Uterus (tissue), 4 donors: ENCODE measurements around the gene ITGB8. TPM values are rescaled to one million over a fixed set of nuclear protein-coding genes. Genes with fewer than 3 reads are reported as not detected.

Experiments
- DNase-seq, 2 donors: peaks; one replicate each; pipeline ENCODE4 v3.0.0-alpha.2; 2019 to 2020
- H3K27ac ChIP-seq, 2 donors: fragments of 200-600 bp; sonication (generic); 1 replicate in 1 of 2; 2 replicates in 1 of 2; pipeline ENCODE4 v1.5.1; 2016 to 2018
- H3K27me3 ChIP-seq, 2 donors: fragments of 200-600 bp; sonication (generic); one replicate each; pipeline ENCODE4 v1.5.1; 2018 to 2019; ENCODE audit warnings: control low read depth in 1 of 2
- H3K36me3 ChIP-seq, 2 donors: fragments of 200-600 bp; sonication (generic); one replicate each; pipeline ENCODE4 v1.5.1; 2019; ENCODE audit warnings: control low read depth in 1 of 2
- H3K4me1 ChIP-seq, 2 donors: fragments of 200-600 bp; sonication (generic); one replicate each; pipeline ENCODE4 v1.5.1; 2018 to 2019; ENCODE audit warnings: control low read depth in 1 of 2
- H3K4me3 ChIP-seq, 2 donors: fragments of 200-600 bp; sonication (generic); 1 replicate in 1 of 2; 2 replicates in 1 of 2; pipeline ENCODE4 v1.5.1; 2018 to 2019; ENCODE audit warnings: mild to moderate bottlenecking in 1 of 2
- H3K9me3 ChIP-seq, 2 donors: fragments of 200-600 bp; sonication (generic); one replicate each; pipeline ENCODE4 v1.5.1; 2019; ENCODE audit warnings: control low read depth in 1 of 2
- CTCF ChIP-seq, 4 experiments: fragments of 200-600 bp in 2 of 4; fragments of 450-650 bp in 2 of 4; sonication (generic) in 2 of 4; IDR thresholded peaks; one replicate each; pipeline ENCODE4 v1.5.1; 2016 to 2019; ENCODE audit warnings: antibody characterized with exemption in 4 of 4, mild to moderate bottlenecking in 2 of 4, moderate library complexity in 1 of 4
- POLR2A ChIP-seq, 2 donors: fragments of 450-650 bp; IDR thresholded peaks; one replicate each; pipeline ENCODE4 v1.6.1; 2016; ENCODE audit warnings: antibody characterized with exemption in 2 of 2, mild to moderate bottlenecking in 1 of 2, moderate library complexity in 1 of 2
- intact Hi-C: fragments of 100-400 bp; cut with DNase I; formaldehyde crosslinking; loops from one replicate; pipeline ENCODE4 v1.15.1; 2023; ENCODE audit warnings: low total_unique reads
- total RNA-seq, 4 donors: library from RNA; depleted of rRNA in 3 of 4; stranded (reverse); fragments of >200 nt in 3 of 4; gene quantifications; one replicate each; pipeline versions ENCODE4 v1.1.0 to v1.2.4, GENCODE V29; 2014 to 2023
- donor health status: DM: yes; HTN: yes; CAD: no.

The ITGB8 gene
- total RNA-seq, 4 donors from 2014 or later, result 9.1 to 74.8 (median 27.6) TPM

GRCh38 chr7:20307901-20308300, 22.8 kb upstream of the ITGB8 start:
- TF ChIP-seq CTCF (IDR thresholded peaks at IDR 0.05) (no peak), POLR2A (IDR thresholded peaks at IDR 0.05) (no peak)

GRCh38 chr7:20310301-20310700, 20.4 kb upstream of the ITGB8 start:
- H3K4me3 ChIP-seq, result no peak overlapping the region
- no peak for TF ChIP-seq CTCF (IDR thresholded peaks at IDR 0.05)
- TF ChIP-seq POLR2A (IDR thresholded peaks at IDR 0.05), result no peak
- intact Hi-C loops, result no loop called here

More at GRCh38 chr7:20307901-20308300, 22.8 kb upstream of the ITGB8 start:
- H3K4me3 ChIP-seq, result no peak overlapping the region
- no peaks in the 10 kb centered on the region for H3K9me3 ChIP-seq
- no peak for DNase-seq
- intact Hi-C loops, result no loop called here
- peaks cover 0 to 5% of the 10 kb centered on the region in 2 donors for H3K4me1 ChIP-seq
- H3K27ac ChIP-seq, result peak overlapping the region; percentile 17 to 23
- no peaks in the 10 kb centered on the region for H3K27me3 ChIP-seq
- no peaks in the 10 kb centered on the region for H3K36me3 ChIP-seq

GRCh38 chr7:20310963-20311742, 19.5 kb upstream of the ITGB8 start:
- no peak for DNase-seq
- Histone ChIP-seq H3K36me3 (no peaks in the 10 kb centered on the region), H3K4me1 (peaks cover 0 to 5% of the 10 kb centered on the region in 2 donors), H3K27me3 (no peaks in the 10 kb centered on the region), H3K27ac (no peak overlapping the region), H3K9me3 (no peaks in the 10 kb centered on the region), H3K4me3 (no peak overlapping the region)
- intact Hi-C loops, result no loop called here
- TF ChIP-seq CTCF (IDR thresholded peaks at IDR 0.05) (peak in 3 of 4 experiments; percentile 35 to 50 (median 36)), POLR2A (IDR thresholded peaks at IDR 0.05) (no peak)

More at GRCh38 chr7:20310301-20310700, 20.4 kb upstream of the ITGB8 start:
- DNase-seq, result no peak
- no peaks in the 10 kb centered on the region for H3K27me3 ChIP-seq
- no peaks in the 10 kb centered on the region for H3K36me3 ChIP-seq
- H3K27ac ChIP-seq, result peak overlapping the region in 1 of 2 donors; percentile 33
- no peaks in the 10 kb centered on the region for H3K9me3 ChIP-seq
- H3K4me1 ChIP-seq, result peaks cover 0 to 5% of the 10 kb centered on the region in 2 donors

- H3K27ac ChIP-seq, result no peak overlapping the region
- no peaks in the 10 kb centered on the region for H3K27me3 ChIP-seq
- TF ChIP-seq POLR2A (IDR thresholded peaks at IDR 0.05), result no peak
- no peak for TF ChIP-seq CTCF (IDR thresholded peaks at IDR 0.05)
- H3K4me3 ChIP-seq, result no peak overlapping the region
- intact Hi-C loops, result no loop called here
- H3K36me3 ChIP-seq, result no peaks in the 10 kb centered on the region
- H3K4me1 ChIP-seq, result peaks cover 0 to 5% of the 10 kb centered on the region in 2 donors
- no peak for DNase-seq
- H3K9me3 ChIP-seq, result no peaks in the 10 kb centered on the region
These were observed 19.0 kb upstream of the ITGB8 start for GRCh38 chr7:20311743-20312042.

GRCh38 chr7:20312562-20312961, 18.1 kb upstream of the ITGB8 start:
- intact Hi-C loops, result no loop called here
- H3K4me3 ChIP-seq, result no peak overlapping the region
- TF ChIP-seq POLR2A (IDR thresholded peaks at IDR 0.05) (no peak), CTCF (IDR thresholded peaks at IDR 0.05) (no peak)
- no peaks in the 10 kb centered on the region for H3K9me3 ChIP-seq
- H3K27me3 ChIP-seq, result no peaks in the 10 kb centered on the region
- no peaks in the 10 kb centered on the region for H3K36me3 ChIP-seq
- no peak for DNase-seq
- peaks cover 0 to 5% of the 10 kb centered on the region in 2 donors for H3K4me1 ChIP-seq
- H3K27ac ChIP-seq, result no peak overlapping the region
